ENCODE measurements around the gene CWC27.
"Not testable (repeated sequence)": the region's sequence is repeated elsewhere in the genome, so short reads cannot be mapped to it uniquely, and the experiment has no call there.

The CWC27 gene

GRCh38 chr5:64930672-64931318 is 162.1 kb downstream of the CWC27 start:
- no peak for DNase-seq

DNA sequence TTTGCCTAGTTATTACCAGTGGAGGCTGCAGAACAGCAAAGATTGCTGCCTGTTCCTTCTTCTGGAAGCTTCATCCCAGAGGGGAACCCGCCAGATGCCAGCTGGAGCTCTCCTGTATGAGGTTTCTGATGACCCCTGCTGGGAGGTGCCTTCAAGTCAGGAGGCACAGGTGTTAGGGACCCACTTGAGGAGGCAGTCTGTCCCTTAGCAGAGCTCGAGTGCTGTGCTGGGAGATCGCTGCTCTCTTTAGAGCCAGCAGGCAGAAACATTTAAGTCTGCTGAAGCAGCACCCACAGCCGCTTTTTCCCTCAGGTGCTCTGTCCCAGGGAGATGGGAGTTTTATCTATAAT is 170.7 kb downstream of the CWC27 start:
- DNase-seq, result not testable (repeated sequence)

- DNase-seq, result no peak
Observed at GRCh38 chr5:64939772-64940510, 171.2 kb downstream of the CWC27 start.

GRCh38 chr5:64942460-64942859 is 173.7 kb downstream of the CWC27 start:
- DNase-seq, result no peak

DNA sequence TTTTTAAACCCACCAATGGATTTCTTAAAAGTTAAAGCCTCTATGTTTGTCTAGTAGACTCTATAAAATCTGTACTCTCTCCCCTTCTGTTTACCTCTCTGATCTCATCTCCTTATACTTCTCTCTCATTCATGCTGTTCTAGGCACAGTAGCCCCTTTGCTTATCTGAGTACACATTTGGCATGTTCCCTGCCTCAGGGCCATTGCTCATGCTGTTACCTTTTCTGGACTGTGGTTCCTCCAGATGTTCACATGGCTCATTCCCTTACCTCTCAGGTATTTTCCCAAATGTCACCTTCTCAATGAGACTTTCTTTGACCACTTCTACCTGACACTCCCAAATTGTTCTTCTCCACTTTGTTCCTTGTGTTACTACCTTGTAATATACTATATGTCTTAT is 176.1 kb downstream of the CWC27 start:
- no peak for DNase-seq

- peak; percentile 91 for DNase-seq
Observed at GRCh38 chr5:64947031-64947430, 178.3 kb downstream of the CWC27 start.

GRCh38 chr5:64947801-64948200 is 179.1 kb downstream of the CWC27 start:
- DNase-seq, result no peak

- no peak for DNase-seq
Observed at GRCh38 chr5:64949331-64949730, 180.6 kb downstream of the CWC27 start.

DNA sequence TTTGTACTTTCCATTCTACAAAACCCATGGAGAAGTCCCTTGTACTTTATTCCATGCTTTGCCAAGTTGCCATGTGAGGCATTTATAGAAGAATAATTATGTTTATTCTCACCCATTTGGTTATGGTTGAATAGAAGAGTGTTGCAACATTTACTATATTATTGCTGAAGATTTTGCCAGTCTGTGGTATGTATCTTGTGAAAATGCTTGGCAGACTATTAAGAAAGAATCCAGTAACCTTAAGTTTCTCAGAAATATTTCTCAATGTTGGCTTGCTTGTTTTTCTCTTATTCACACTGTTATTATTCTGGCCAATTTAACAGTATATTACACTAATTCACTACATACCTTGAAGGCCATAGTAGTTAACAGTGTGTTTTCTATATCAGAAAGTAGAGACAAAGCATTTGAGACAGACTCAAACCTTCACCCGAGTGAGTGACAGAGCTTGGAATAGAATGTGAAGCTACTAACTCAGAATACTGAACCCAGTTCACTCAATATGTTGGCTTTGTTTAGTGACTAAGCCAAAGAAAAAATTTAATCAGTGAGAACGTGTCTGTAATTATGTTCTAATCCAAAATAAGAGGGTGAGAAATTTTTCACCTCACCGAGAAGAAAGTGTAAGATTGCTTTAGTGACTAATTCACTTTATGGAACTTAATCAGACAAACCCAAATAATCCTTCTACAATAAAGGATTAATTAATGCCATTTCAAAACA is 184.4 kb downstream of the CWC27 start:
- DNase-seq, result no peak

- no peak for DNase-seq
Observed at GRCh38 chr5:64954518-64954917, 185.8 kb downstream of the CWC27 start.

GRCh38 chr5:64958757-64959391 is 190.1 kb downstream of the CWC27 start:
- DNase-seq, result no peak

DNA sequence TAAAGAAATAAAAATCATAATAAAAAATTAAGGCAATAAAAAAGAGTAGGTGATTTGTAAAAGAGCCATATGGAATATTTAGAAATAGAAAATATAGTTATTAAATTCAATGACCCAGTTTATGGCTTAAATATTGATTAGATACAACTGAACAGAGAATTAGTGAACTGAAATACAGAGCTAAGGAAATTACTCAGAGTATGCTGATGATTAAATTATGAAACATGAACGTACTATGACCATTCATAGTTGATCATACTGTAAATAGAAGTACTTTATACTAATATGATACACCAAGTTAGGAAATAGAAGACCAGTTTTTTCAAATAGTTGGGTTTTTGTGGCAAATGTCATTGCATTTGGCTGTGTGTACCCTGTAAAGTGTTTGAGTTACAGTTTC is 194.5 kb downstream of the CWC27 start:
- DNase-seq, result no peak

GRCh38 chr5:64968591-64969110 is 199.9 kb downstream of the CWC27 start:
- no peak for DNase-seq

DNA sequence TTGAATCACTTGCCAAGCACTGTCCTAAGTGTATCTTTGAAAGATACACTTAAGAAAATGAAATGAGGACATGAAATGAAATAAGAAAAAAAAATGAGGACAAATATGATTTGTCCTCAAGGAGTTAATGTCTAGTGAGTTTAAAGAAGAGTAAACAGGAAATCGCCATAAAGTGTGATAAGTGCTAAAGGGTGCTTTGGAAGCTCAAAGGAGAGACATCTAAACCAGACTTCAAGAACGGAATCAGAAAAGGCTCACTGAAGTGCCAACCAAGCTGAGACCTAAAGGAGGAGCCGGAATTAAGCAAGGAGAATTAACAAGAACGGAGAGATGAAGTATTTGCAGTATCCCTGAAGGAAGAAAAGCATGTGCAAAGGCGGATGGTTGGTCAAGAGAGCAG is 200.8 kb downstream of the CWC27 start:
- no peak for DNase-seq

DNA sequence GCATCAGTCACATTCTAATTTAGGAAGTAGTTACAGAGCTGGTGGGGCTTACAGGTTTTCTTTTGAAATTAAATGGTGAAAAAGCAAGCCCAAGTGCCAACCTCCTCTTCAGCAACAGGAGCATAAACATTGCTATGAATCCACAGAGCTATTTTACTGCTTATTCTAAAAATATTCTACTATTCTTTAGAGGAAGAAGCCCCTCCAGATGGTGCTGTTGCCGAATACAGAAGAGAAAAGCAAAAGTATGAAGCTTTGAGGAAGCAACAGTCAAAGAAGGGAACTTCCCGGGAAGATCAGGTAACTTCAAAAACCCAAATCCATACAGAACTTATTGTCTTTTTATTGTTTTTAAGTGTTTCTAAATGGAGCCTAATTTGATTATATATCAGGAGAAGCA is 202.8 kb downstream of the CWC27 start:
- no peak for DNase-seq

DNA sequence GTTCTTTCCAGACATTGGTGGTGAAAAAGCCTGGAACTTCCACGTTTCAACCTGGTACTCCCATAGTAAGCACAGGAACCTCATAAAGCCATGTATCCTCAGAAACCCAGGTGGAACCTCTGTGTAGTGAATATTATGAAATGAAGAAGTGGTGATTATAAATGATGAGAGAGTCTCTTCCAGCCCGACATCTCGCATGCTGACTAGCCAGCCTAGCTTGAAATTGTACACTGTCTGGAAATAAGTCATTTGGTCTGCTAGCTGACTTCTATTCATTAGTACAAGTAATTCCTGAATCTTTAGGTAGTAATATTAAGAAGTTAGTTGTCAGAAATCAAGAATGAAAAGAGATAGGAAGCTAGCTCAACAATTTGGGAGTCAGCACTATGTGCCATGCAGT is 203.3 kb downstream of the CWC27 start:
- DNase-seq, result no peak

GRCh38 chr5:64972591-64972990 is 203.9 kb downstream of the CWC27 start:
- no peak for DNase-seq

DNA sequence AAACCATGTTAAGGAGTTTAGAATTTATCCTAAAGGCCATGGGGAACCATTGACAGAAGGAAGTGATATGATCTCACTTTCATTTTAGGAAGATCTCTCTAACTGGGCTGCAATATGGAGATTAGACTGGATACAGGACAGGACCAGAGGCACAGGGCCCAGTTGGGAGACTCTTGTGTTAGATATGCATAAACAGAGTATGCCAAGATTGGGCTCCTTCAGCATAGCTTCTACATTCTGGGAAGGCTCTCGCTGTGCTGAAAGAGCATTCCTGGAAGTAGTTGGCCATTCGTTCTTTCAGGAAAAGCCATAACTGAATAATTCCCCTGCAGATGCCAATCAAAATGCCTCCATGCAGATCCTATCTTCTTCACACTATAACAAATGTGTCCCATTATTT is 204.5 kb downstream of the CWC27 start:
- no peak for DNase-seq

DNA sequence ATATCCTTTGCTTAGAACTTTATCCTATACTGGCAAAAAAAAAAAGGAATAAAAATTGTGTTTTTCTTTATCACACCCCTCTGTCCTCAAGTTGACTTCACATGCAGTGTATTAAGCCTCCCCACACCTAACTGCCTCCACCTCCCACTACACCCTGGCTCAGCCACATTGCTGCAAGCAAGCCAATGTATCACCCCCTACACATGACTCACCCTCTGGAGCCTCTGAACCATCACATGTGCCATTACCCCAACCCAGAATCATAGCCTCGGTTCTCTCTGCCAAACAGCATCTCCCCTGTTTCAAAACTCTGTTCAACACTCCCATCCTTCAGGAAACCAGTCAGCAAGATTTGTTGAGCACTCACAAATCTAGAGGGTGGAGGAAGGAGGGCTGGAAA is 209.0 kb downstream of the CWC27 start:
- DNase-seq, result no peak

DNA sequence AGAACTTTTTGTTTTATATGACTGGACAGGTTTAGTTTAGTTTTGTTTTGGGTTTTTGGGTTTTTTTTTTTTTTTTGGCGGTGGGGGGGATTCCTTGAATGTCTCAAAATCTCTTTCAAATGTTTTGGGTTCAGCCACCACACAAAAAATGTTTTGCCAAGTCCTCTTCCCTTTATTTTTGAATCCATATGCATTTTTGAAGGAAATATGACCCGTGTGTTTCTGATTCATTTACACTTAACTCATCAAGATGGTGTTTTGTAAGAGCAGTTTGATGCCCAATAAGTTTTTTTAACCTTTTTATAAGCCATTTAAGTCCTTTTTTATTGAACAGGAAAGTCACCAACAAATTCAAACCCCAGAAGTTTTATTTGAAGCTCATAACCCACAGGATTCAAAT is 209.8 kb downstream of the CWC27 start:
- no peak for DNase-seq

- no peak for DNase-seq
Observed at GRCh38 chr5:64979531-64979930, 210.8 kb downstream of the CWC27 start.

DNA sequence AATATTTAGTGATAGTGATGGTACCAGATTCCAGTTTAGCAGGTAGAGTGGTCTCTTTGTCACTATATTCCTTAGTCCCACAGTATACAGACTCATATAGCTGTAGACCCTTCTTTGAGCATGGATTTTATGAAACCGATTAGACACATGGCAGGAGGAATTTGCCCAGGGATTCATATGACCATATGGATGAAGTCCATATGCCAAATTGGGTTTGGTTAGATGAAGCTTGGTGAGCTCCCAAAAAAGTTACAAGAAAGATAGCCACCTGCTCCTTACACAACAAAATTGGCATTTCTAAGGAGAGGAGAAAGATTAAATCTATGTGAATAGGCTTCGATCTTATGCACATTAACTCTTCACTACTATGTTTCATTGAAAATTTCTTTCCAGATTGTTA is 211.4 kb downstream of the CWC27 start:
- DNase-seq, result no peak

- DNase-seq, result no peak
Observed at GRCh38 chr5:64987768-64988167, 219.0 kb downstream of the CWC27 start.

- DNase-seq, result no peak
Observed at GRCh38 chr5:65009207-65009606, 240.5 kb downstream of the CWC27 start.

Measured in NCI-H2081 treated with DMSO at 0.1 percent for 48 hours (cell line).